DND-41 (cell line): ENCODE data around the gene AKTIP.

Experiments used
- ATAC-seq: fragments of 200-7000 bp; cut with Tn5 transposase; 3 replicates; pipeline ENCODE4 v1.9.1; 2021; ENCODE audit warnings: low read depth; ENCODE audit not compliant: insufficient read depth
- DNase-seq: peaks from one replicate; pipeline ENCODE4 v3.0.0-alpha.2; 2020
- H2AFZ ChIP-seq: 2 replicates; pipeline ENCODE4 v1.6.0; 2012; ENCODE audit warnings: low read depth, low read length
- H3K27ac ChIP-seq: 2 replicates; pipeline ENCODE4 v1.5.1; 2012; ENCODE audit warnings: low read length, inconsistent platforms
- H3K27me3 ChIP-seq: fragments of 200-600 bp; sonication (generic); 2 replicates; pipeline ENCODE4 v1.6.0; 2012; ENCODE audit warnings: low read length, mild to moderate bottlenecking, inconsistent platforms; ENCODE audit not compliant: insufficient read depth, poor library complexity
- H3K36me3 ChIP-seq: 2 replicates; pipeline ENCODE4 v1.5.1; 2012; ENCODE audit warnings: low read length, inconsistent platforms; ENCODE audit not compliant: insufficient read depth
- H3K4me1 ChIP-seq: 2 replicates; pipeline ENCODE4 v1.5.1; 2012; ENCODE audit warnings: mild to moderate bottlenecking, low read length; ENCODE audit not compliant: insufficient read depth
- H3K4me2 ChIP-seq: 2 replicates; pipeline ENCODE4 v1.6.0; 2012; ENCODE audit warnings: mild to moderate bottlenecking, moderate library complexity, low read length, inconsistent platforms; ENCODE audit not compliant: insufficient read depth
- H3K4me3 ChIP-seq, 2 experiments: fragments of 200-600 bp in 1 of 2; shearing (Covaris generic) in 1 of 2; 2 replicates each; pipeline ENCODE4 v1.5.1; 2012 to 2016; ENCODE audit warnings: inconsistent platforms in 2 of 2, low read length in 2 of 2, mild to moderate bottlenecking in 2 of 2, low read depth in 1 of 2, moderate library complexity in 1 of 2
- H3K79me2 ChIP-seq: 2 replicates; pipeline ENCODE4 v1.6.0; 2012; ENCODE audit warnings: low read length, inconsistent platforms; ENCODE audit not compliant: insufficient read depth
- H3K9ac ChIP-seq: 2 replicates; pipeline ENCODE4 v1.6.0; 2012; ENCODE audit warnings: low read depth, mild to moderate bottlenecking, inconsistent platforms, low read length, moderate library complexity
- H3K9me3 ChIP-seq: 2 replicates; pipeline ENCODE4 v1.5.1; 2012; ENCODE audit warnings: low read length, moderate library complexity, mild to moderate bottlenecking, inconsistent platforms; ENCODE audit not compliant: insufficient read depth, severe bottlenecking
- H4K20me1 ChIP-seq: 2 replicates; pipeline ENCODE4 v1.6.0; 2012; ENCODE audit warnings: low read length; ENCODE audit not compliant: insufficient read depth
- EZH2 ChIP-seq: IDR thresholded peaks from 3 replicates; pipeline ENCODE4 v1.6.1; 2012; ENCODE audit warnings: borderline replicate concordance, low read depth, mild to moderate bottlenecking, moderate library complexity, low read length, inconsistent platforms; ENCODE audit not compliant: severe bottlenecking
- TF ChIP-seq, protein P1 (sequence below): IDR thresholded peaks from 2 replicates; pipeline ENCODE4 v1.5.1; 2012; ENCODE audit warnings: borderline replicate concordance, low read length, moderate library complexity, mild to moderate bottlenecking; ENCODE audit not compliant: poor library complexity, severe bottlenecking; ENCODE audit errors: extremely low read depth

The AKTIP gene

DNA sequence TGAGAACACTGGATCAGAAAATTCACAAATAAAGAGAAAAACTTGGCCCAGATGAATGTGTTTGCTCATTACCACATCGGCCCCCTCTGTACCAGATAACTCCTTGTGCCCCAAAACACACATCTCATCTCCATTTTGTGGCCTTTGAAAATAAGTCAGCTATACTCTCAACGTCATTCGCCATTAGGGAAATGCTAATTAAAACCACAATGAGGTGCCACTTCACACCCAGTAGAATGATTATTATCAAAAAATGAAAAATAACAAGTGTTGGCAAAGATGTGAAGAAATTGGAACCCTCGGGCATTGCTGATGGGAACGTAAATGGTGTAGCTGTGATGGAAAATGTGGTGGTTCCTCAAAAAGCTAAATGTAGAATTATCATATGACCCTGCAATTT is 34.6 kb upstream of the AKTIP start:
- no peak for DNase-seq
- Histone ChIP-seq H3K36me3 (no peaks in the 10 kb centered on the region), H3K79me2 (no peaks in the 10 kb centered on the region), H3K9me3 (no peaks in the 10 kb centered on the region), H2AFZ (no peak overlapping the region), H3K4me1 (no peaks in the 10 kb centered on the region), H3K4me2 (no peak overlapping the region), H3K27me3 (no peaks in the 10 kb centered on the region), H3K9ac (no peak overlapping the region), H4K20me1 (no peaks in the 10 kb centered on the region), H3K4me3 (no peak overlapping the region), H3K27ac (no peak overlapping the region)
- ATAC-seq, result no peak
- no peak for TF ChIP-seq EZH2
- TF ChIP-seq, protein P1, sequence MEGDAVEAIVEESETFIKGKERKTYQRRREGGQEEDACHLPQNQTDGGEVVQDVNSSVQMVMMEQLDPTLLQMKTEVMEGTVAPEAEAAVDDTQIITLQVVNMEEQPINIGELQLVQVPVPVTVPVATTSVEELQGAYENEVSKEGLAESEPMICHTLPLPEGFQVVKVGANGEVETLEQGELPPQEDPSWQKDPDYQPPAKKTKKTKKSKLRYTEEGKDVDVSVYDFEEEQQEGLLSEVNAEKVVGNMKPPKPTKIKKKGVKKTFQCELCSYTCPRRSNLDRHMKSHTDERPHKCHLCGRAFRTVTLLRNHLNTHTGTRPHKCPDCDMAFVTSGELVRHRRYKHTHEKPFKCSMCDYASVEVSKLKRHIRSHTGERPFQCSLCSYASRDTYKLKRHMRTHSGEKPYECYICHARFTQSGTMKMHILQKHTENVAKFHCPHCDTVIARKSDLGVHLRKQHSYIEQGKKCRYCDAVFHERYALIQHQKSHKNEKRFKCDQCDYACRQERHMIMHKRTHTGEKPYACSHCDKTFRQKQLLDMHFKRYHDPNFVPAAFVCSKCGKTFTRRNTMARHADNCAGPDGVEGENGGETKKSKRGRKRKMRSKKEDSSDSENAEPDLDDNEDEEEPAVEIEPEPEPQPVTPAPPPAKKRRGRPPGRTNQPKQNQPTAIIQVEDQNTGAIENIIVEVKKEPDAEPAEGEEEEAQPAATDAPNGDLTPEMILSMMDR, result no peak

DNA sequence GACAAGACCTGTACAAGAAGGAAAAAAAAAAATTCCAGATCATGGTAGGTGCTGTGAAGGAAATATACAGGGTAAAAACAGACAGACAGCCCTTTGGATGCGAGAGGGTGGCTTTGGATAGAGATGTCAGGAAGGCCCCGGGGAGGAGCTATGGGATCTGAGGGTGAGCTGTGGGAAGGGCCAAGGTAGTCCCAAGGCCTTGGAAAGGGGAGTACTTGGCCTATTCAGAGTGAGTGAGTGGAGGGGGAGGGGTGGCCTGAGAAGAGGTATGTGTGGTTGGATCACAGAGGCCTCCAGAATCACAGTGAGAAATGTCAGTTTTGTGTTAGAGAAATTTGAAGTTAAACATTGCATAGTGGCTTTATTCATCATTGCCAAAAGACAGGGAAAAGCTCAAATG is 31.2 kb upstream of the AKTIP start:
- H3K27me3 ChIP-seq, result no peaks in the 10 kb centered on the region
- no peak for TF ChIP-seq EZH2
- TF ChIP-seq, protein P1, result no peak
- no peak for ATAC-seq
- no peak for DNase-seq
- H3K4me3 ChIP-seq, result no peak overlapping the region
- no peak overlapping the region for H3K9ac ChIP-seq
- H3K4me2 ChIP-seq, result no peak overlapping the region
- H3K79me2 ChIP-seq, result no peaks in the 10 kb centered on the region
- no peaks in the 10 kb centered on the region for H4K20me1 ChIP-seq
- H3K27ac ChIP-seq, result no peak overlapping the region
- H3K9me3 ChIP-seq, result no peaks in the 10 kb centered on the region
- peaks cover under 1% of the 10 kb centered on the region; the same call in 1 of the 2 replicates for H3K4me1 ChIP-seq
- H2AFZ ChIP-seq, result no peak overlapping the region
- no peaks in the 10 kb centered on the region for H3K36me3 ChIP-seq

DNA sequence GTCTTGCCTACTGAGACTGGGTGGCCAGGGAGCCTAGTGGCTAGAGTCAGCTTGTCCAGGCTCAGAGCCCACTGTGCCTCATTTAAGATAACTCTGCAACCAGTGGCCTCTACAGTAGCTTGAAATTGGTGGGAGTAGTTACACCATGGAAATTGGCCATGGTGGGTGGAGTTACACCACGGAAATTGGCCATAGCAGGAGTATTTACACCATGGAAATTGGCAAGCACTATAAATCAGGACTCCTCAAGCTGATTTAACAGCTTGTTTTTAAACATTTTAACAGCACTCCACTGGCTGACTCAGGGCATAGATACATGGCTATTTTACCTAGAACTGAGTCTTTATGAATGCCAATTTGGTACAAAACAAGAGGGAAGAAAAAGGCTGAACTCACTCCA is 27.7 kb upstream of the AKTIP start:
- Histone ChIP-seq H3K9me3 (no peaks in the 10 kb centered on the region), H3K4me3 (no peak overlapping the region), H3K4me2 (no peak overlapping the region), H3K79me2 (no peaks in the 10 kb centered on the region), H3K9ac (no peak overlapping the region), H2AFZ (no peak overlapping the region), H4K20me1 (no peaks in the 10 kb centered on the region), H3K4me1 (peaks cover 30% of the 10 kb centered on the region), H3K36me3 (no peaks in the 10 kb centered on the region), H3K27ac (no peak overlapping the region), H3K27me3 (no peaks in the 10 kb centered on the region)
- ATAC-seq (no peak), DNase-seq (no peak)
- no peak for TF ChIP-seq EZH2
- TF ChIP-seq, protein P1, result no peak

DNA sequence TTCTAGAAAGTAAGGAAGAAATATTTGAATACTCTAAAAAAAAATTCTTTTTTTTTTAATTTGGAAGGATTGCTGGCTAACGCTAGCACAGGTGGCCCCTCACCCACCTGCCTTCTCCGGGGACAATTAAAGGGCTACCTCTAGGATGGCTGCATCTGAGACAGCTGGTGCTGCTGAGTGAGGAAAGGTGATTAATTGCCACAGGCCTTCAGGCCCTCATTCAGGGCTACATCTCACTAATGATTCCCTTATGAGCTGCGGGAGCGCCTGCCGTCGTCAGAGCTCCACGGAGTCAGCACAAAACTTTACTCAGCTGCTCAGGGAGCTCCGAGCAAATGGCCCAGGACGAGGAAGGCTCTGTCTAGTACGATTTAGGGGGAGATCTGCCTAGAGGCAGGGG is 27.0 kb upstream of the AKTIP start:
- no peaks in the 10 kb centered on the region for H4K20me1 ChIP-seq
- no peak for ATAC-seq
- H3K36me3 ChIP-seq, result no peaks in the 10 kb centered on the region
- no peak for TF ChIP-seq EZH2
- TF ChIP-seq, protein P1, result no peak
- H3K27me3 ChIP-seq, result no peaks in the 10 kb centered on the region
- H3K79me2 ChIP-seq, result no peaks in the 10 kb centered on the region
- no peak overlapping the region for H3K9ac ChIP-seq
- no peak overlapping the region for H3K27ac ChIP-seq
- H3K4me3 ChIP-seq, result no peak overlapping the region
- H3K4me2 ChIP-seq, result no peak overlapping the region
- H3K9me3 ChIP-seq, result no peaks in the 10 kb centered on the region
- no peak for DNase-seq
- no peak overlapping the region for H2AFZ ChIP-seq
- H3K4me1 ChIP-seq, result peaks cover 30% of the 10 kb centered on the region
